Neuronal stem cell (in vitro differentiated cells): ENCODE measurements around the gene PTGER3.

Experiments
- DNase-seq: peaks from one replicate; pipeline ENCODE4 v3.0.0-alpha.2; 2013; ENCODE audit warnings: low spot score
- H2AFZ ChIP-seq: one replicate; pipeline ENCODE4 v1.6.1; 2013; ENCODE audit warnings: mild to moderate bottlenecking, low read length, inconsistent platforms
- H2AK5ac ChIP-seq: 2 replicates; pipeline ENCODE4 v1.6.1; 2013; ENCODE audit warnings: low read depth, mild to moderate bottlenecking, inconsistent platforms, low read length, moderate library complexity, mixed read lengths
- H2BK120ac ChIP-seq: 2 replicates; pipeline ENCODE4 v1.6.1; 2013; ENCODE audit warnings: low read depth, mild to moderate bottlenecking, inconsistent platforms, low read length, moderate library complexity, mixed read lengths
- H2BK12ac ChIP-seq: one replicate; pipeline ENCODE4 v1.6.1; 2013; ENCODE audit warnings: low read length, inconsistent platforms
- H2BK15ac ChIP-seq: 2 replicates; pipeline ENCODE4 v1.6.1; 2013; ENCODE audit warnings: mild to moderate bottlenecking, low read length, inconsistent platforms, mixed read lengths
- H2BK5ac ChIP-seq: one replicate; pipeline ENCODE4 v1.6.1; 2013; ENCODE audit warnings: inconsistent platforms, mild to moderate bottlenecking, low read length, moderate library complexity
- H3K14ac ChIP-seq: one replicate; pipeline ENCODE4 v1.6.1; 2013; ENCODE audit warnings: low read length, inconsistent platforms
- H3K18ac ChIP-seq: 2 replicates; pipeline ENCODE4 v1.6.1; 2013; ENCODE audit warnings: low read length, inconsistent platforms
- H3K23ac ChIP-seq: 2 replicates; pipeline ENCODE4 v1.6.1; 2013; ENCODE audit warnings: low read depth, mild to moderate bottlenecking, mixed read lengths, low read length, inconsistent platforms; ENCODE audit not compliant: poor library complexity
- H3K27ac ChIP-seq: replicated peaks from 3 replicates; pipeline ENCODE4 v1.5.1; 2013; ENCODE audit warnings: low read length, inconsistent platforms
- H3K27me3 ChIP-seq, 3 experiments: 2 replicates each; pipeline ENCODE4 v1.6.1; 2013; ENCODE audit warnings: low read length in 3 of 3, mild to moderate bottlenecking in 2 of 3, inconsistent platforms in 1 of 3, low read depth in 1 of 3, mixed read lengths in 1 of 3, moderate library complexity in 1 of 3; ENCODE audit not compliant: control insufficient read depth in 3 of 3, insufficient read depth in 3 of 3
- H3K36me3 ChIP-seq, 2 donors: replicated peaks in 1 of 2; 2 replicates each; pipeline ENCODE4 v1.6.1; 2013; ENCODE audit warnings: low read length in 2 of 2; ENCODE audit not compliant: control insufficient read depth in 2 of 2, insufficient read depth in 2 of 2
- H3K4ac ChIP-seq: 2 replicates; pipeline ENCODE4 v1.6.1; 2013; ENCODE audit warnings: inconsistent platforms, mild to moderate bottlenecking, low read length, moderate library complexity
- H3K4me1 ChIP-seq, 2 donors: 1 replicate in 1 of 2; 2 replicates in 1 of 2; pipeline ENCODE4 v1.6.1; 2013; ENCODE audit warnings: low read length in 2 of 2, low read depth in 1 of 2; ENCODE audit not compliant: control insufficient read depth in 2 of 2, insufficient read depth in 1 of 2
- H3K4me2 ChIP-seq: one replicate; pipeline ENCODE4 v1.6.1; 2013; ENCODE audit warnings: mild to moderate bottlenecking, low read length, inconsistent platforms; ENCODE audit not compliant: insufficient read depth, poor library complexity, severe bottlenecking
- H3K4me3 ChIP-seq, 2 donors: 2 replicates each; pipeline ENCODE4 v1.5.1; 2013; ENCODE audit warnings: low read length in 2 of 2, mild to moderate bottlenecking in 2 of 2, inconsistent platforms in 1 of 2, moderate library complexity in 1 of 2
- H3K79me1 ChIP-seq: one replicate; pipeline ENCODE4 v1.6.1; 2013; ENCODE audit warnings: low read depth, mild to moderate bottlenecking, inconsistent platforms, low read length, moderate library complexity
- H3K9ac ChIP-seq: one replicate; pipeline ENCODE4 v1.6.1; 2013; ENCODE audit warnings: mild to moderate bottlenecking, low read depth, low read length, inconsistent platforms; ENCODE audit not compliant: poor library complexity
- H3K9me3 ChIP-seq, 2 donors: replicated peaks in 1 of 2; 2 replicates each; pipeline versions ENCODE3 to v1.6.1; 2013; ENCODE audit warnings: low read length in 2 of 2, mild to moderate bottlenecking in 2 of 2, inconsistent platforms in 1 of 2, low read depth in 1 of 2, mixed read lengths in 1 of 2, moderate library complexity in 1 of 2; ENCODE audit not compliant: control insufficient read depth in 2 of 2, insufficient read depth in 1 of 2
- H4K8ac ChIP-seq: one replicate; pipeline ENCODE4 v1.6.1; 2013; ENCODE audit warnings: low read depth, mild to moderate bottlenecking, inconsistent platforms, low read length, moderate library complexity
- H4K91ac ChIP-seq: one replicate; pipeline ENCODE4 v1.6.1; 2013; ENCODE audit warnings: low read length, low read depth, mild to moderate bottlenecking, inconsistent platforms; ENCODE audit not compliant: poor library complexity
- WGBS, 2 donors: extraction: QIAGEN DNeasy Blood & Tissue Kit; methylation state at CpG; one replicate each; pipeline ENCODE4 v1.1.7; 2013; ENCODE audit warnings: missing lambda C conversion rate in 2 of 2, mixed read lengths in 1 of 2; ENCODE audit not compliant: insufficient read length in 2 of 2, insufficient replicate concordance in 1 of 2; ENCODE audit errors: extremely low coverage in 2 of 2; 5-methylcytosine and 5-hydroxymethylcytosine counted together
- small RNA-seq: library from polyadenylated mRNA; stranded (forward); fragments of <200 nt; extraction: miRNeasy Mini kit (QIAGEN cat#:217004); gene quantifications from one replicate; pipeline ENCODE3, GENCODE V24; 2013; ENCODE audit not compliant: insufficient read depth

The PTGER3 gene

GRCh38 chr1:70934194-70934961 is 113.2 kb downstream of the PTGER3 start:
- Histone ChIP-seq H3K4me2 (no peak overlapping the region), H3K4me1 (no peaks in the 10 kb centered on the region), H2AFZ (no peak overlapping the region), H2AK5ac (no peak overlapping the region), H2BK120ac (no peak overlapping the region), H3K23ac (no peak overlapping the region), H3K4ac (no peak overlapping the region), H2BK15ac (no peak overlapping the region), H2BK12ac (no peak overlapping the region), H4K8ac (no peak overlapping the region), H3K9me3 (no peaks in the 10 kb centered on the region), H3K14ac (no peak overlapping the region), H4K91ac (no peak overlapping the region), H3K4me3 (no peak overlapping the region), H3K9ac (no peak overlapping the region), H3K79me1 (no peaks in the 10 kb centered on the region), H3K27me3 (no peaks in the 10 kb centered on the region), H3K36me3 (no peaks in the 10 kb centered on the region), H3K27ac (no peak overlapping the region), H2BK5ac (no peak overlapping the region), H3K18ac (no peak overlapping the region)
- DNase-seq, result no peak
- no CpG with 5 or more reads among the region's 5 CpGs for WGBS, 2 donors

GRCh38 chr1:70930062-70930461 is 117.6 kb downstream of the PTGER3 start:
- Histone ChIP-seq H4K91ac (no peak overlapping the region), H4K8ac (no peak overlapping the region), H3K9ac (no peak overlapping the region), H2BK120ac (no peak overlapping the region), H3K4me2 (no peak overlapping the region), H2AFZ (no peak overlapping the region), H3K18ac (no peak overlapping the region), H3K23ac (no peak overlapping the region), H2AK5ac (no peak overlapping the region), H3K27ac (no peak overlapping the region), H3K79me1 (no peaks in the 10 kb centered on the region), H3K9me3 (no peaks in the 10 kb centered on the region), H2BK15ac (no peak overlapping the region), H3K4me3 (no peak overlapping the region), H3K4ac (no peak overlapping the region), H3K36me3 (no peaks in the 10 kb centered on the region), H2BK5ac (no peak overlapping the region), H3K27me3 (no peaks in the 10 kb centered on the region), H3K4me1 (no peaks in the 10 kb centered on the region), H2BK12ac (no peak overlapping the region), H3K14ac (no peak overlapping the region)
- DNase-seq, result no peak
- WGBS, 2 donors, result no CpG with 5 or more reads among the region's 1 CpG

- Histone ChIP-seq H3K14ac (no peak overlapping the region), H3K4me3 (no peak overlapping the region), H3K9ac (no peak overlapping the region), H2BK12ac (no peak overlapping the region), H4K91ac (no peak overlapping the region), H2AK5ac (no peak overlapping the region), H3K36me3 (no peaks in the 10 kb centered on the region), H3K4me2 (no peak overlapping the region), H3K9me3 (peaks cover 2 to 10% of the 10 kb centered on the region in 2 donors), H4K8ac (no peak overlapping the region), H3K4me1 (no peaks in the 10 kb centered on the region), H2BK15ac (no peak overlapping the region), H2AFZ (no peak overlapping the region), H3K27me3 (no peaks in the 10 kb centered on the region), H2BK5ac (no peak overlapping the region), H3K4ac (no peak overlapping the region), H3K23ac (no peak overlapping the region), H2BK120ac (no peak overlapping the region), H3K27ac (no peak overlapping the region), H3K18ac (no peak overlapping the region), H3K79me1 (no peaks in the 10 kb centered on the region)
- no CpG with 5 or more reads among the region's 2 CpGs for WGBS, 2 donors
- DNase-seq, result no peak
Measured at GRCh38 chr1:70922196-70922595, 125.4 kb downstream of the PTGER3 start.

Small RNAs within 50 kb of the gene (small RNA-seq; reads per million reads assigned to genes)
- gene MIR186, result 16,745 reads per million, percentile 100 among the genes with 10 or more reads in this experiment
